GM19193 (cell line): ENCODE measurements around the gene HSDL2.

Experiments
- POLR2A ChIP-seq: IDR thresholded peaks from 4 replicates; pipeline ENCODE4 v1.6.1; 2011; ENCODE audit not compliant: insufficient read depth, insufficient read length; ENCODE audit errors: extremely low read depth

The HSDL2 gene

GRCh38 chr9:112421771-112422222 lies 41.9 kb downstream of the HSDL2 start:
- TF ChIP-seq POLR2A = no peak

- no peak for TF ChIP-seq POLR2A
Measured at GRCh38 chr9:112422417-112423148, 42.7 kb downstream of the HSDL2 start.

- TF ChIP-seq POLR2A = no peak
Measured at GRCh38 chr9:112430006-112430522, 50.2 kb downstream of the HSDL2 start.

GRCh38 chr9:112433499-112434392 lies 53.8 kb downstream of the HSDL2 start:
- no peak for TF ChIP-seq POLR2A

GRCh38 chr9:112434487-112434886 lies 54.6 kb downstream of the HSDL2 start:
- TF ChIP-seq POLR2A = no peak

- TF ChIP-seq POLR2A = no peak
Measured at GRCh38 chr9:112437406-112437805, 57.5 kb downstream of the HSDL2 start.

GRCh38 chr9:112439171-112439570 lies 59.3 kb downstream of the HSDL2 start:
- TF ChIP-seq POLR2A = no peak

- TF ChIP-seq POLR2A = no peak
Measured at GRCh38 chr9:112439825-112440224, 59.9 kb downstream of the HSDL2 start.

- no peak for TF ChIP-seq POLR2A
Measured at GRCh38 chr9:112443200-112443599, 63.3 kb downstream of the HSDL2 start.

- no peak for TF ChIP-seq POLR2A
Measured at GRCh38 chr9:112443636-112444035, 63.7 kb downstream of the HSDL2 start.

- TF ChIP-seq POLR2A = no peak
Measured at GRCh38 chr9:112445196-112445595, 65.3 kb downstream of the HSDL2 start.

GRCh38 chr9:112446080-112446479 lies 66.2 kb downstream of the HSDL2 start:
- TF ChIP-seq POLR2A = no peak

- TF ChIP-seq POLR2A = no peak
Measured at GRCh38 chr9:112446526-112446925, 66.6 kb downstream of the HSDL2 start.

- TF ChIP-seq POLR2A = no peak
Measured at GRCh38 chr9:112447283-112447761, 67.4 kb downstream of the HSDL2 start.

- no peak for TF ChIP-seq POLR2A
Measured at GRCh38 chr9:112462855-112463254, 82.9 kb downstream of the HSDL2 start.
